HCEC 1CT (cell line): ENCODE measurements around the gene PRR19.

Experiments used
- DNase-seq: peaks from one replicate; pipeline ENCODE4 v3.0.0-alpha.2; 2017

PRR19 gene

DNA sequence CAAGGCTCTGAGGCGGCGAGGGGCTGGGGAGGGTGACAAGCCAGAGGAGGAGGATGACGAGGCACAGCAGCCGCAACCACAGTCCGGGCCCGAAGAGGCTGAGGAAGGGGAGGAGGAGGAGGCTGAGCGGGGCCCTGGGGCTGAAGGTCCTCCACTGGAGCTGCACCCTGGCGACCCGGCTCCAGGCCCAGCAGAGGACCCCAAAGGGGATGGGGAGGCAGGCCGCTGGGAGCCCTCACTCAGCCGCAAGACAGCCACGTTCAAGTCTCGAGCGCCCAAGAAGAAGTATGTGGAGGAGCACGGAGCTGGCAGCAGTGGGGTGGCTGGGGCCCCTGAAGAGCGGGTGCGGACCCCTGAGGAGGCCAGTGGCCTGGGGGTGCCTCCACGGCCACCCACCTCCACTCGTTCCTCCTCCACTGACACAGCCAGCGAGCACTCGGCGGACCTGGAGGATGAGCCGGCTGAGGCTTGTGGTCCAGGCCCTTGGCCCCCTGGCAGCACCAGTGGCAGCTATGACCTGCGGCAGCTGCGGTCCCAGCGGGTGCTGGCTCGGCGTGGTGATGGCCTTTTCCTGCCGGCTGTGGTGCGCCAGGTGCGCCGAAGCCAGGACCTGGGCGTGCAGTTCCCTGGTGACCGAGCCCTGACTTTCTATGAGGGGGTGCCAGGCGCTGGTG lies 29.9 kb upstream of the PRR19 start:
- DNase-seq: no peak

DNA sequence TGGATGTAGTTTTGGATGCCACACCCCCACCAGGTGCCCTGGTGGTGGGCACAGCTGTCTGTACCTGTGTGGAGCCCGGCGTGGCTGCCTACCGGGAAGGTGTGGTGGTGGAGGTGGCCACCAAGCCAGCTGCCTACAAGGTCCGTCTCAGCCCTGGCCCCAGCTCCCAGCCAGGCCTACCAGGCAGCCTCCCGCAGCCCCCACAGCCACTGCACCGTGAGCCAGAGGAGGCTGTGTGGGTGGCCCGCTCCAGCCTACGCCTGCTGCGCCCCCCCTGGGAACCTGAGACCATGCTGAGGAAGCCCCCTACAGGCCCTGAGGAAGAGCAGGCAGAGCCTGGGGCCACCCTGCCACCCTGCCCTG lies 29.4 kb upstream of the PRR19 start:
- DNase-seq: no peak

DNA sequence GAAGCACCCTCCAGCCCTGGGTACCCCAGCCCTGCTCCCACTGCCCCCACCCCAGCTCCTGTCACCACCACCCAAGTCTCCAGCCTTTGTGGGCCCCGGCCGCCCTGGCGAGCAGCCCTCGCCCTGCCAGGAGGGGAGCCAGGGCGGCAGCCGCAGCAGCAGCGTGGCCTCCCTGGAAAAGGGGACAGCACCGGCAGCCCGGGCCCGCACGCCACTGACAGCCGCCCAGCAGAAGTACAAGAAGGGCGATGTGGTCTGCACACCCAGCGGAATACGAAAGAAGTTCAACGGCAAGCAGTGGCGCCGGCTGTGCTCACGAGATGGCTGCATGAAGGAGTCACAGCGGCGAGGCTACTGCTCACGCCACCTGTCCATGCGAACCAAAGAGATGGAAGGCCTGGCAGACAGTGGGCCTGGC lies 28.9 kb upstream of the PRR19 start:
- no peak for DNase-seq

DNA sequence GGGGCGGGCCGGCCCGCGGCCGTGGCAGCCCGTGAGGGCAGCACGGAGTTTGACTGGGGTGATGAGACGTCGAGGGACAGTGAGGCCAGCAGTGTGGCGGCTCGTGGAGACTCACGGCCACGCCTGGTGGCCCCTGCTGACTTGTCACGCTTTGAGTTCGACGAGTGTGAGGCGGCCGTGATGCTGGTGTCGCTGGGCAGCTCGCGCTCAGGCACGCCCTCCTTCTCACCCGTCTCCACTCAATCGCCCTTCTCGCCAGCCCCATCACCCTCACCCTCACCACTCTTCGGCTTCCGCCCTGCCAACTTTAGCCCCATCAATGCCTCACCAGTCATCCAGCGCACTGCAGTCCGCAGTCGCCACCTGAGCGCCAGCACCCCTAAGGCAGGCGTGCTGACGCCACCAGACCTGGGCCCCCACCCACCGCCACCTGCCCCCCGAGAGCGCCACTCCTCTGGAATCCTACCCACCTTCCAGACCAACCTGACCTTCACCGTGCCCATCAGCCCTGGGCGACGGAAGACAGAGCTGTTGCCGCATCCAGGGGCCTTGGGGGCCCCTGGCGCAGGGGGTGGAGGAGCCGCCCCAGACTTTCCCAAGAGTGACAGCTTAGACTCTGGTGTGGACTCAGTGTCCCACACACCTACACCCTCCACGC lies 28.4 kb upstream of the PRR19 start:
- no peak for DNase-seq

DNA sequence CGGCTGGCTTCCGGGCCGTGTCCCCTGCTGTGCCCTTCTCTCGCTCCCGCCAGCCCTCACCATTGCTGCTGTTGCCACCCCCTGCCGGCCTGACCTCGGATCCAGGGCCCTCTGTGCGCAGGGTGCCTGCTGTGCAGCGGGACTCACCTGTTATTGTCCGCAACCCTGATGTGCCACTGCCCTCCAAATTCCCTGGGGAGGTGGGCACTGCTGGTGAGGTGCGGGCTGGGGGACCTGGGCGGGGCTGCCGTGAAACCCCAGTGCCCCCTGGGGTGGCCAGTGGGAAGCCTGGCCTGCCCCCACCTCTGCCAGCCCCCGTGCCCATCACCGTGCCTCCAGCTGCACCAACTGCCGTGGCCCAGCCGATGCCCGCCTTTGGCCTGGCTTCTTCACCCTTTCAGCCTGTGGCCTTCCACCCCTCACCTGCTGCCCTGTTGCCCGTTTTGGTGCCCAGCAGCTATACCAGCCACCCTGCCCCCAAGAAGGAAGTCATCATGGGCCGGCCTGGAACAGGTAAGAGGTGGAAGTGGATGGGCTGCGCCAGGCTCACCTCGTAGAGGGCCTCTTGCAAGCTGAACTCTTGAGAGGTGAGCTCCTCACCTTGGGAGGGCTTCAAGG lies 27.8 kb upstream of the PRR19 start:
- no peak for DNase-seq

DNA sequence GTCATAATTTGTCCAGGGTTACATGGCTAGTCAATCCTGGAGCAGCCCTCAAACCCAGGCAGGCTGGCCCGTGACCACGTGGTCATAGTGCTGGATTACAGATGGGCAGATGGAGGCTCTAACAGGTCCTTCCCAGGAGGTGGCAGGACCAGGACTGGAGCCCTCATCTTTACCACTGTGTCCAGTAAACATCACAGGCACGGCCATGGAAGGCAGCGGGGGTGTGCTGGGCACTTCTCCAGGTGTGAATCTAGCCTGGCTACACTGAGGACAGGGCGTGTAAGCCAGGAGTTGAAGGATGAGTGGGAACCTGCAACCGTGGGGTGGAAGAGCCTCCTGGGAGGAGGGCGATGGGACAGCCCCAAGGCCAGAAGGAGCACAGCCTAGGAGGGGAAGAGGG lies 26.8 kb upstream of the PRR19 start:
- DNase-seq: no peak

DNA sequence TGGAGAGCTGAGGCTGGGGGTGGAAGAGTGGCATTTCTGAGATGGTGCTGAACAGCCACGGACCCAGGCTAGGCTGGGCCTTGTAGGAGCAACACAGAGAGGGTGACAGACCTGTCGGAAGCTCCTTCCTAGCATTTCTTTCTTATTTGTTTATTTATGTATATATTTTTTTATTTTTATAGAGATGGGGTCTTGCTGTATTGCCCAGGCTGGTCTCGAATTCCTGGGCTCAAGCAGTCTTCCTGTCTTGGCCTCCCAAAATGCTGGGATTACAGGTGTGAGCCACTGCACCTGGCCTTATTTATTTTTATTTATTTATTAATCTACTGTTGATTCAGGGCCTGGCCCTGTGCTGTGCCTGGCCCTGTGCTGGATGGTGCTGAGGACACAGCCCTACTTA lies 26.4 kb upstream of the PRR19 start:
- DNase-seq: no peak

DNA sequence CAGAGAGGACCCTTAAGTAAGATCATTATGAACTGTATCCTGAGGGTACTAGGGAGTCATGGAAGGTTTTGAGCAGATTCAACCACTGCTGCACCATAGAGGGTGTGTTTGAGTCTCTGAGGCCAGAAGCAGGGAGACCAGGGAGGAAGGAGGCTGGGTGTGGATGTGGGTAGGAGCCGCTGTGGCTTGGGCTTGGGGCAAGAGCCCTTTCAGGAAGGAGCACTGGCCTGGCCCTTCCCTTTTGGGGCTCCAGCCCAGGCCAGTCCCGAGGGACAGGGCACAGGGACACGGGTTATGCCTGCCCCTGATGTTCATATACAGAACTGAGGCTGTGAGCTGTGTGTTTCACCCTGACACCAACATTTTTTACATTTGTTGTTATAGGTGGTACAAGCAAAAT lies 25.6 kb upstream of the PRR19 start:
- DNase-seq: no peak

DNA sequence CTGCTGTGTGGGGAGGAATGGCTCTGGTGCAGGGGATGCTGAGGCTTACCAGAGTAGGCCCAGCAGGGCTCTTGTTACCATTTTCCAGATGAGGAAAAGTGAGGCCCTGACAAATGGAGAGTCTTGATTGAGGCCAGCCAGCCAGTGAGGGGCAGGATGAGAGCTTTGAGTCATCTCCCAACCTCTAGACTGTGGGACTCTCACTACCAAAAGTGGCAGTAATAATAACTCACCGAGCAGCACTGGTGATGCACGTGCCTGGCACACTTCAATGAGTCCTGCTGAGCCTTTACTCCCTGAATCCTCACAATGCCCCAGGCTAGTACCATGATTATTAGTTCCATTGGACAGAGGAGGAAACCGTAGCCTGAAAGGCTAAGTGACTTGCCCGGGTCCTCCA lies 25.1 kb upstream of the PRR19 start:
- DNase-seq: no peak

DNA sequence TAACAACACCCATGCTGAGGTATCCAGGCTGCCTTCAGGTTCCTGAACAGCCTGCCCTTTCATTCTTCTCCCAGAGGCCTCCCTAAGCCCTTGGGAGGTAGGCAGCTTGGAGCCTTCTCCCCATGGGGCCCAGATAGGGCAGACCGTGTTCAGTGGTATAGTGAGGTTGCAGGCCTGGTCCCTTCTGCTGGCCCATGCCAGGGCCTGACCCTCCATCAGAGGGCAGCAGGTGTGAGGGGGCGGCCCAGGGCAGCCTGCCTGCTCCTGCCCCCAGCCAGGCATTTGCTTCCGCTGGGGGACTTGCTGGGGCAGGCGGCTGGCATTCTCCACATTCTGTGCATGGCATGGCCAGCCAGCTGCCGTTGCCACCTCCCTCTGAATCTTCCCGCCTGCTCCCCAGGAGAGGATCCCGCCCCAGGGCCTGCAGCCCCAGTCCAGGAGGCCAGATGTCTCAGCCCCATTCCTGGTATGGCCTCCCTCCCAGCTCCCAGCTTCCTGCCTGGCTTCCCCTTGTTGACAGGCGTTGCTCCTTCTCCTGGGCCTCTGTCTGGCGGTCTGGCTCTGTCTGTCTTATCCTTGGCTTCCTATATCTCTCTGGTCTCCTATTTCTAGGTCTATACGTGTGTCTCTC lies 24.0 kb upstream of the PRR19 start:
- no peak for DNase-seq

DNA sequence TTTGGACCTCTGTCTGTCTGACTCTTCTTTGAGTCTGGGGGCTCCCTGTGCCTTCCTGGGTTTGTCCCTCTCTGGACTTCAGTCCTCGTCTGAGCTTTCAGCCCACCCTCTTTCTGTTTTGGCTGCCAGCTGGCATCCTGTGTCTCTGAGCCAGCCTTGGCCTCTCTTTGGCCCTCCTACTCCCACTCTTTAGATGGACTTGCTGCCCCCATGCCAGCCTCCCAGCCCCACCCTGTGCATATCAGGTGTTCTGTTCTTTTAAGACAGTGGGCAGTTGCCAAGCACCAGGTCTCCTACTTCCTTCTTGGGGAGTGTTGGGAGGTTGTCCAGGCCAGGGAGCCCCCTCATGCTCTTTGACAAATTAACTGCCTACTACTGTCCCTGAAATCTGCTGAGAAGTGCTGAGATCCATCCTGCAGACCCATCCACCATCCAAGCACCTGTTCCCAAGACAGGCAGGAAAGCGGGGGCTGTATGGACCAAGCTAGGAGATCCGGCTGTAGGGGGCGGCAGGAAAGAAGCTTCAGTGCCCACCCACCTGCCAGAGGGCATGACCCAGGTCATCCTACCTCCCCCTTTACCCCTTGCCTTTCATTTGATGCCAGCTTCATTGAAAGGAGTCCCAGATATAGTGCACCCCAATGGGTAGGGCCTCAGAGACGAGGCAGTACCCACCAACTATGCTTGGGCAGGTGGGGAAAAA lies 23.3 kb upstream of the PRR19 start:
- DNase-seq: no peak

DNA sequence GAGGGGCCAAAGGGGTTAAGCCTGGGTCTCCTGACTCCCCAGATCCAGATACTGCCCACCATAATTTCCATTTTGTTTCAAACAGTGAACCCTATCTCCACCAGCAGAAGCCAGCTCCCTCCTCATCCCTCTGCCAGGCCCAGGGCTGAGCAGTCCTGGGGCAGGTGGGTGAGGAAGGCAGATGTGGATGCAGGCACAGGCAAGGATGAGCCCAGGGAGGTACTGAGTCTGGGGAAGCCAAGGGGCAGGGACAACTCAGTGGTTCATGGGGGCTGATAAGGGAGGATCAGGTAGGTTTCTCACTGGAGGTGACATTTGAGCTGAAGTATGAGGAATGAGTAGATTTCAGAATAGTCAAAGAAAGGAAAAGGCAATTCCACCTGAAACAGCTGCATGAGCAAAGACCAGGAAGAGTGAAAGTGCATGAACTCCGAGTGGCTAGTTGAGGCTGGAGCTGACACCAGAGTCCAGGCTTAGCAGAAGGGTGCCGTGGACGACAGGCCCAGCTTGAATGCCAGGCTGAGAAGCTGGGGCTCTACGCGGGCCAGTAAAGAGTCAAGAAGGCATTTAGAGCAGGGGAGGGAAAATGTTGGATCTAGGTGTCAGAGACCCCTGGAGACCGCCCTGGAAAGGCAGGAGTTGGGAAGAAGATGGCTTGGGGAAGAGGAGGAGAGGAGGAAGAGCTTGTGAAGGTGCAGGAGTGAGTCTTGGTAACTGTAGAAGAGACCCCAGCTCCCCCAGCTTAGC lies 22.6 kb upstream of the PRR19 start:
- DNase-seq: no peak

DNA sequence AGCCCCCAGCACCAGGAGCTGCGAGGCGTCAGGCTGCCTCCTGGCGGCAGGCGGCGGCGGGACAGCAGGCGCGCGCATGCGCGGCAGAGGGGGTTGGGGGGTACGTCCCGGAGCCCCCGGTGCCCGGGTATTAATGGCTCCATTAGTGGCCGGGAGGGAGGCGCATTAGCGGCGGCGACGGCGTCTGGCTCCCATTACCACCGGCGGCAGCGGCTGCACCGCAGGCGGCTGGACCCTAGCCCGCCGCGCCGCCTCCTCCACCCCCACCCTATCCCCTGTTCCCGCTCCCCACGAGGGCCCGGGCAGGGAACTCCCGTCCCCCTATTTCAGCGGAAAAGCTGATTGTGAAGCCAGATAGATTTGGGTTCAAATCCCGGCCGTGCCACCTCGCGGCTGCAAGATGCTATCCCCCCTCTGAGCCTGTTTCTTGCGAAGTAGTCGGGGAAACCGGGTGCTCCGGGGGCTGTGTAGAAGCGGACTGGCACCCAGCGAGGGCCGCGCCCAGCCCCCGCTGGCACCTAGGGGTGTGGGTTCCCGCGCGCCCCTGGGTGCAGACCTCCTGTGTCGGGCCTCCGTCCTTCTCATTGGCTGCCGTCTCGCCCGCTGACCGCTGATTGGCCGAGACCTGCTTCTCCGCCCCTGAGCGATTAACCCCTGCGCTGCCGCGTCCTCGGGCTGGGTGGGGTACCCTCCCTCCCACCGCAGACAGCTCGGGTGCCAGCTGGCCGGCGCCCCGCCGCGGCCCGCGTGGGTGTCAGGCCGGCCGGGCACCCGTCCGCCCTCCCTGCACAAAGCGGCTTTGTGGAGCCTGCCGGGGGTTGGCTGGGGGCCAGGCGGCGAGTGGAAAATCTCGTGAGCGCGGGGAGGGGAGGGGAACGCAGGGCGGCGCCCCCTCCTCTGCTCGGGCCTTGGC lies 21.8 kb upstream of the PRR19 start:
- peak; percentile 90 for DNase-seq

DNA sequence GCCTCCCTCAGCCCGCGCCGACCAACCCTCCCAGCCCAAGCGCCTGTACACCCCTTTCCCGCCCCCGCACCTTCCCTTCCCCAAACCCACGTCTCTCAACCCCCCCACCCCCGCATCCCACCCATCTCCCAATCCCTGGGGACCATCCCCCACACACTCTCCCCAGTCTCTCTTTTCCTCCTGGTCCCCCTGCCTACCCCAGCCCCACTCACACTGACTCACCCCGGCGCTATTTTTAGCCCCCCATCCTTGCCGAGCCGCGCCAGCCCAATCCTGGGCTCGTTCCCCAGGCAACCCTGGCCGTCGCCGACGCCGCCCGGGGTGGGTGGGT lies 21.2 kb upstream of the PRR19 start:
- DNase-seq: peak; percentile 38

DNA sequence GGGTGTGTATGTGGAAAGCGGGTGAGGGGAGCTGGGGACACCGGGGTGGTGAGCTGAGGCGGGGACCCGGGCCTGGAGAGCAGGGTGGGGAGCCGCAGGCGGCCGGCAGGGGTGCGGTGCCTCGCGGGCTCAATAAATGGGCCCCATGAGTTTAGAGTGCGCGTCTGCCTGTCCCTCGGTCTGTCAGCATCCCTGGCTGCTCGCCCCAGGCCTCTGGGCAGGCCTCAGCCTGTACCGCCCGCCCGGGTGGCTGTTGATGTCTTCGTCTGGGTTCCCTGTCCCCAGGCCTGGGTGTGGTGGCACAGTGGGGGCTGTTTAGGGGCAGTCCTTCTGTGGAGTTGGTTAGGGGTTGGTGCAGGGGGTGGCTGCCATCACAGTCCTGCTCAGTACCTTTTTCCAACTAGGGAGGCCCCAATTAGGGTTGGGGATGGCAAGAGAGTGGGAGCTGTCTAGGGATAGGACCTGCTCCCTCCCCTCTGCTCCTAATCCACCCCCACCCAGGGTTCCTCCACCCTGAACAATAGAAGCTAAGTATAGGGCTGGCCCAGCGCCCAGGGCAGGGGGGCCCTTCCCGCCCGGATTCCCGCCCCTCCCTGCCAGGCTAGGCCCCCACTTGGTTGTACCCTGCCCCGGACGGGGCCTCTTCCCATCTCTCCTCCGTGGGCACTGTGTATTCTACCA lies 20.6 kb upstream of the PRR19 start:
- DNase-seq: peak; percentile 27

DNA sequence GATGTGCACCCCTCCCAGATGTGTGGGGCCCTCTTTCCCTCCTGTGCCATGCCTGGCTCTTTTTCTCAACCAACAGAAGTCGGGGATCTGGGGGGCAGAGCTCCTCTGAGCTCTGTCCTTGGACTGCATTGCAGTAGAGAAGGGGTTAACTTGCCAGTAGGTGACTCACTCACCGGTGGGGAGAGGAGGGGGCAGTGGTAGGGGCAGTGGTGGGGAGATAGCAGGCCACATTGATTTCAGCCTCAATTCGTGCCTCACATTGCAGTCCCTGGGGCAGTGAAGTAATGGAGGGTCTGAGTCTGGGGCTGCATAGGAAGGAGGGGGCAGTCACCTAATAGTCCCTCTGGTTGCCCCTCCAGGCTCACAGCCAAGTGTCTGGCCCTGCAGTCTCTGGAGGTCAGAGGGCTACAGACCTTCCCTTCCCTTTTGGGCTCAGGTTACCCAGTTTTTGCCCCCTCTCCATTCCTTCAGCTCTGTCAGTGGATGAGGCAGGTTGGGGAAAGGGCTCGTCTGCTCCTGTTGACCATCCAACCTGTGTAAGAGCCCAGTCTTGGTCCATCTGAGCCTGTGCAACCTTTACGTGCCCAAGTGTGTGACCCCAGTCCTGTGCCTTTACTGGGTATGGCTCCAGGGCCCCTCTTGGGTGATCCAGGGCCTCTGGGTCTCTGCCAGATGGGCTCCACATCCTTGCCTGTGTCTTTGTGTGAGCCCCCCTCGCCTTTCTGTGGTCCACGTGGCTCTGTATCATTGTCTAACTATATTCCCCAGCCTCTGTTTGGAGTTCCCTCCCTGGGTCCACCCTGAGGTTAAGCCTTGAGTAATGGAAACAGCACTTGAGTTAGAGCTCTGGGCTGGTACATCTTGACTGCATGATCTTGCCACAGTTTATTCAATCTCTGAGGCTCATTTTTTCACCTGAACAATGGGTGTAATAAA lies 19.8 kb upstream of the PRR19 start:
- DNase-seq: peak; percentile 17

DNA sequence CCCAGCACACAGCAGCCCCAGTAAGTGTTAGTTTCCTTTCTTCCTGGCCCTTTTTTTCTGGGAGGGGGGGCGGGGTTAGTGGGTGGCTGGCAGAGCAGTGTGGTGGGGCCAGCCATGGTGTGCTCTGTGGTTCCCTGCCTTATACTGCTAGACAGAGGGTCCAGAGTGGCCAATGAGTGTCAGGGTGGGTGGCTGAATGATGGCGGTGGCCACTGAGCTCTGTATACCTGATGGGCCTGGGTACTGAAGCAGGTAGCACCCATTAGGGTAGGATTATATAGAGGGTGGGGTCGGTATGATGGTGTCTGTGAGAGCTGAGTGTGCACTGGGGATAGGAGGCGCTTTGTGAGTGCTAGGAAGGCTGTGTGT lies 19.1 kb upstream of the PRR19 start:
- no peak for DNase-seq

DNA sequence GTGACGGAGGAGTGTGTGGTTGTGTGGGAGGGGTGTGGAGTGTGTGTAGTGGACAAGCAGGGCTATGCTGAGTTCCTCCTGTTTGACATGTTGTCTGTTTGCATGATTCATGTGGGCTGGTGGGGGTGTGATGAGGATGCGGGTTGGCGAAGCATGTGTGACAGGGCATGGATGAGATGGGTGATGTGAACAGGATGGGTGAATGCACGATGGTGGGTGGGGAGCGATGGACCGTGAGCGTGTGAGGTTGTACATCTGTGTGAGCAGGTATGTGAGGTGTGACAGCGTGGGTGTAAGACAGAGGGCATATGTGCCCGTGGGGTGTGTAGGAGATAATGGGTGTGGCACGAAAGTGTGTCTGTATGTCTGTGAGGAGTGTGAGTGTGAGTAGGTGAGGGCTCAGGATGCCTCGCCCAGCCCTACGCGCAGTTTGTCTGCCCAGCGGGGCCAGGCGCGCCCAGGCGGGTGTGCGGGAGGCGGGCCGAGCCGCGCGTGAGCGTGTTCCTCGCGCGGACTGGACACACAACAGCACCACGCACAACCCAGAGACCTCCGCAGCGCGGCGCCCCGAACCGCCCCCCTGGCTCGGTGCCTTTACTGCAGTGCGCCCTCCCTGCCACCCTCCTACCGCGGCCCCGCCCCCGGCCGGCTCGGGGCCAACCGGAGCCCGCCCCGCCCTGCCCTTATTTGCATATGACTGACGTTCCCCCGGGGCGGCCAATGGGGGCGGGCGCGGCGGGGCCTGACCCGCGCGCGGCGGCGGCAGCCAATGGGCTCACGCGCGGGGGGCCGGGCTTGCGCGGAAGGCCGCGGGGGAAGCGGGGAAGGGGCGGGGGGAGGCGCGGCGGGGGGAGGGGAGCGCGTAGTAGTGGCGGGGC lies 18.5 kb upstream of the PRR19 start:
- peak; percentile 93 for DNase-seq

DNA sequence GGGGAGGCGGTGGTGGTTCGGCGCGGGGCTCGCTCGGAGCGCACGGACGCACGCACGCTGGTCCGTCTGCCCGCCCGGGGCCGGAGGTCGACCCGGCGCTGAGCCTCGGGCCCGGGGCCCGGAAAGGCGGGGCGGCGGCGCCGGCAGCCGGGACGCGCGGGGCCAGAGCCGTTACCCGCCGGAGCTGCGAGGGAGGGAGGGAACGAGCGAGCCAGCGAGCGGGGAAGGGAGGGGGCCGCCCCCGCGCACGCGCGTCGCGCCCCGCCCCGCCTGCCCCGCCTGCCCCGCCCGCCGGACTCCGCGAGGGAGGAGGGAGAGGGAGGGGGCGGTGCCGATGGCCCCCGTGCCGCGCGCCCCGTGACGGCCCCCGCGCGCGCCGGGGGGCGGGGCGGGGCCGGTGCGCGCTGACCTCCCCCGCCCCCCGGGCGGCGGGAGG lies 17.8 kb upstream of the PRR19 start:
- peak; percentile 85 for DNase-seq
